Posterior cingulate gyrus (tissue), 11 donors: ENCODE data around the gene CBLB.

Source experiments
- DNase-seq, 10 donors: peaks; one replicate each; pipeline versions ENCODE4 v3.0.0 to v3.0.0-alpha.2; 2020 to 2021; ENCODE audit warnings: mixed read lengths in 3 of 10
- intact Hi-C: fragments of 100-400 bp; cut with DNase I; formaldehyde crosslinking; loops from one replicate; pipeline ENCODE4 v1.15.1; 2023

The CBLB gene

DNA sequence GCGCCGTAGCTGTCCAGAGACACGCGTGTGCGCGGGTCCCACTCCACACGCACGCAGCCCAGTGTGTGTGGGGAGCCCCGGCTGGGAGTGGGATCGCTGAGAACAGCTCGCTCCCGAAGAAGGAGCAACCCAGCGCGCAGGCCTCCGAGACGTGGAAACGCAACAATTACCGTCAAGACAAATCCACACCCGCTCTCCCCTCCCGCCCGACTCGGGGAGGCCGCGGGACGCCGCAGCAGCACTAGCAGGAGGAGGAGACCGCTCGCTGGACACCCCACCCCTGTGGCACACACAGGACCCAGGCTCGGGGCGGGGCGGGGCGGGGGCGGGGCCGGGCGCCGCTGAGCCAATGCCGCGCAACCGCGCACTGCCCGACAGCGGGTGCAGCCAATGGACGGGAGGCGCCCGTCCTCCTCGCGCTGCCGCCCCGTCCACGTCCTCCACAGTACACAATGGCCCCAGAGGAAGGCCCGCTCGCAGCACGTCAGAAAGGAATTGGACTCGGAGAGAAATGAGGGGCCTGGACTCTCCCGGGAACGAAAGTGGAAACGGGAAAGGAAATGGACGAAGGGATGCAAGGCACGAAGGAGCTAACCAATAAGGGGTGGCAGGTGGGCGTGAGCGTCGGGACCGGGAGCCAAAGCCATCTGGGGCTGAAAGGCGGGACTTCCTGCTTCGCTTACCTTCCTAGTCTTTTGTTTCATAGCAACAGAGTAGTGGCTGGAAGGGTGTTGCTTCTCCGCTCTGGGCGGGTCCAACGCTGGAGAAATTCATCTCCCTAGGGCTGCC is at the start of gene CBLB:
TSS of gene CBLB (minus strand) at position 271 of the 789 bp plus-strand sequence. CDS start 1,435 bp downstream, outside the sequence.
- intact Hi-C loops = loop anchor here (5.0 to 10.0 kb wide), 2 partner anchors 184 to 502 kb away; partner anchors contain the start of gene ALCAM

DNA sequence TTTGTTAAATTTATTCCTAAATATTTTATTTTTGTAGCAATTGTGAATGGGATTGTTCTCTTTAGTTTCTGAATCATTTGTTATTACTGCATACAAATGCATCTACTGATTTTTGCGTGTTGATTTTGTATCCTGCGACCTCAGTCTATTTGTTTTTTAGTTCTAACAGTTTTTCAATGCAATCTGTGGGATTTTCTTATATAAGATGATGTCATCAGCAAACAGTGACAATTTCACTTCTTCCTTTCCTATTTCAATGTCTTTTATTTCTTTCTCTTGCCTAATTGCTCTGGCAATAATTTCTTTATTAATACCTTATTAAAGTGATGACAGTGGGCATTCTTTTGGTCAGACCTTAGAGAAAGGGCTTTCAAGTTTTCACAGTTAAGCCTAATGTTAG is 48.0 kb upstream of the CBLB start:
- DNase-seq = no peak
- intact Hi-C loops = no loop called here

More for the DNA sequence above, at the start of gene CBLB:
- DNase-seq = peak; percentile 81 to 99 (median 90)

DNA sequence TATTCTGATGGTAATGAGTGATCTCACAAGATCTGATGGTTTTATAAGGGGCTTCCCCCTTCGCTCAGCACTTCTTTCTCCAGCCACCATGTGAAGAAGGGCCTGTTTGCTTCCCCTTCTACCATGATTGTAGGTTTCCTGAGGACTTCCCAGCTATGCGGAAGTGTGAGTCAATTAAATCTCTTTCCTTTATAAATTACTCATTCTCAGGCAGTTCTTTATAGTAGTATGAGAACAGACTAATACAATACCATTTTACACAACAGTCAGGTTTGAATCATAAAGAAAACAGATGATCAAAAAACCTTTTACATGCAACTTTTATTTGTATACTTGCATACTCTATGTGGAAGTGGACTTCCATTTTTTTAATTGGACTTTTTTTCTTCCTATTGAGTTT is 46.7 kb upstream of the CBLB start:
- no peak for DNase-seq
- intact Hi-C loops = no loop called here

DNA sequence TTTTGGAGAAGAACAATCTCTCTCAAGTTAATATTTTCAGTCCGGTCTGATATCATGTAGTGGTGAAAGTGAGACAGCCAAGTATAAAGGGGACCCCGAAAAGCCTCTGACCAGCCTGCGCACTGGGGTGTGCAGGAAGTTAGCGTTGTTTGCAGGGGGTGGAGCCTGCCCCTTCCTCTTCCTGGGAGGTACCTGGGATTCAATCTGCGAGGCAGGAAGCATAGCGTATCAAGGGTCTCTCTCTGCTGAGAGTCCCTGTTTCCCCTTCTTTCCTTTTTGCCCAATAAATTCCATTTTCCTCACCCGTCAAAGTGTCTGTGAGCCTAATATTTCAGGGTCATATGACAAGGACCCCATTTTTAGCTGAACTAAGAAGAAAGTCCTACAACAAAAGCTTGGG is 44.8 kb upstream of the CBLB start:
- intact Hi-C loops = no loop called here
- peak in 1 of 10 donors; percentile 36 for DNase-seq

DNA sequence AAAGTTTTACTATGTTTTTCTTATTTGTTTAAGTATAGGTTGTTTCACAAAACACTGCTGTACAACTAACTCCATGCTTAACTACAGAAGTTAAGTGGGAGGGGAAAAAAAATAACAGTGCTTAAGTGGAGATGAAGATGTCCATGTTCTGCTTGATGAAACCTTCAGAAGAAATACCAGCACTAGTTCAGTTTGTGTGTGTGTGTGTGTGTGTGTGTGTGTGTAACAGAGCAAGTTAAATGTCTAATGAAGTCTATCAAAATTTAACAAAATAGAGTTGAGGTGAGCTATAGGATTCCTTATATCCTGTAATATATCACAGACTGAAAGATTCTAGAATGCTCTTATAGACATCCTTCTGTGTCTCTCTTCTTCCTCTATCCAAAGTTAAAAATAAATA is 44.1 kb upstream of the CBLB start:
- DNase-seq = no peak
- intact Hi-C loops = no loop called here

DNA sequence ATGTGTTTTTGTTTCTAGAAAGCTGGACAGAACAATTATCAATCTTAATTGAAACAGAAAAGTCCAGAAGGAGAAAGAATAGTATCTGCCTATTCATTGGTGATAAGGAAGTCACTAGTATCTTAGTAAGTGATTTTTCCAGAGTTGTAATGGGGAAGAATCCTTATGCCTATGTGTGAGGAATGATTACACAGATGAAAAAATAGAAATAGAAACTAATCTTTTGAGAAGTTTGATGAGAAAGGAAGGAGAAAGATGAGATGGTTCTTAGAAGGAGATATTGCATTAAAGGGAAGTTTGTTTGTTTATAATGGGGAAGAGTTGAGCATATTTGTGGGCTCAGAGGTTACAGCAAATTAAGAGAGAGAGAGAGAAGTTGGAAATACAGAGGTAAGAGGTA is 42.7 kb upstream of the CBLB start:
- no peak for DNase-seq
- intact Hi-C loops = no loop called here

DNA sequence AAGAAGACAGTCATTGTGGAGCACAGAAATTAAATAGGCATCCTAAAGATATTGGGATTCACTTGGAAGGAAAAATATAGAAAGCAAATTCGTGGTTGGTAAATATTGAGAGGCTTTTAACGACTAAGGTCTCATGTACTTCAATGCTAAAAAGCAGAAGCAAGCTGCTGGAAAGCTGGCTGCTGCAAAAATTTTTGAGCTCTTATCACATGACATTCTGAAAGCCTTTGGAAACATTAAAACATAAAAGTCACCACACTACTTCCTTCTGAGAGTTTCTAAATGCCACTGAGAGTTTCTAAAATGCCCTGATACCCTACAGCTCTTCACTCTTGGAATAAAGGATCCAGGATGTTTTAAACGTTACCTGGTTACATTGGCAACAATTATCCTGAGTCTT is 39.0 kb upstream of the CBLB start:
- no peak for DNase-seq
- intact Hi-C loops = no loop called here

DNA sequence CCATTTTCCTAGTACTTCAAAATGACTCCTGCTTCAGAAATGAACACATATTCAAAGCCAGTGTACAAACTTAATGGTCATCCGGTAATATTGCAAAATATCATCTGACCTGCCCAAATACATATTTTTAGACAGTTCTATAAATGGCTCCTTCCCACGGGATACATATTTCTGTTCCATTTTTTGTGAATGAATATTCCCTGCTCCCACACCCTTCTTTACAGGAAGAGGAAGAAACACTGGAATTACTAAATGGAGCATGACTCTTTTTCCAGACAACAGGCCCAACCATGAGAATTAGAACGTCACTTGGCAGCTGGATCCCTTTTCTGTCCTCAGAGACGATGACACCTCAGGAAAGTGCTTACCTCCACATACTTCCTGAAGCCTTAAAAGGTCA is 38.0 kb upstream of the CBLB start:
- intact Hi-C loops = no loop called here
- DNase-seq = no peak

DNA sequence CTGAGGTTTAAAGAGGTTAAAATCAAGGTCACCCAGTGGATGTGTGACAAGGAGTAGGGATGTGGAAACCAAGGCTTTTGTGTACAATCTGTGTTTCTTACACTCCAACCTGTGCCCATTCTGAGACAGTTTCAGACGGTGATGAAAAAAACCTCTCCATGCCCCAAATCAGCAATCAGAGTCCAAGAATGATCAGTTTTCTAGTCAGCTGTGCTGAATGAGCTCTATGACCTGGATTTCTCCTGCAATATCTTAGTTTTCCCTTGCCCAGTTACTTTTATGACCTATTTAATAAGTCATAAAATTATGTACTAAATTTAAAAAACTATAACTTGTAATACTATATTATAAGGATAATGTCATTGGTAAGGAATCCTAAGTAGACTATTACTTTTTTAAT is 37.5 kb upstream of the CBLB start:
- intact Hi-C loops = no loop called here

DNA sequence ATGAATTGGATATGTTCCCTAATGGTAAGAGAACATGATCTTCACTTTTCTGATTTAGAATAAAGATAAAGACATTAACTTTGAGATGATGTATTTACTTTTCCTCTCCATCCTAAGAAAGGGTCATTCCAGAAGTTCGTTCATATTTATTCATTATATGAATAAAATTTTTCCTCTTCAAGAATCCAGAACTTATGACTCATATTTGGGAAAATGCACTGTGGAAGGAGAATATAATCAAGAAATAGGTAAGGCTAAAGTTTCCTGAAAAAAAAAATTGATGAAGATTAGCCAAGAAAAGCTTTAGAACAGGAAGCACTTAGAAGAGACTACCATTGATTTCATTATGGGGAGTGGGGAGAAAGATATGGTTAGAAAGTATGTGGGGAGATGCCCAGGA is 36.5 kb upstream of the CBLB start:
- intact Hi-C loops = no loop called here
- DNase-seq = no peak

More for the DNA sequence above, 37.5 kb upstream of the CBLB start:
- DNase-seq = no peak

DNA sequence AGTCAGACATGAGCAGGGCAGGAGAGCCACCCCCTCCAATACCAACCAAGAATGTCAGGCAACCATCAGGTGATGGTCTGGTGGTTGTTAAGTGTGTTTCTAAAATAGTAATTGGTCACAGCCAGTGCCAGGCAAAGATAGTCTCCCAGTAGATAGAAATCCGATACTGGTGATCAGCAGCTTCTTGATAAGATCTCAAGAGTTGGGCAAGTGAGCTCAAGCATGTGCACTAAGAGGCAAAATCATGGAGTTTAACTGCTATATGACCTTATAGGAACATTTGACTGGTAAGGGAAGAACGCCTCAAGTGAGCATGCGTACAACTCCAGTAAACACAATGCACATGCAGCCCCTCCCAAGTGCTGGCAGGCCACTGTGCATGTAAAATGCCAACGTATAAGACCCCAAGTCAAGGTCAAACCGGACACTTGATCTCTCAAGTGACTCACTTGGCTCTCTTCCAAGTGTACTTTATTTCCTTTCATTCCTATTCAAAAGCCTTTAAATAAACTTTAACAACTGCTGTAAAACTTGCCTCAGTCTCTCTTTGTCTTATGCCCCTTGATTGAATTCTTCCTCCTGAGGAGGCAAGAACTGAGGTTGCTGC is 36.0 kb upstream of the CBLB start:
- intact Hi-C loops = no loop called here
- no peak for DNase-seq

DNA sequence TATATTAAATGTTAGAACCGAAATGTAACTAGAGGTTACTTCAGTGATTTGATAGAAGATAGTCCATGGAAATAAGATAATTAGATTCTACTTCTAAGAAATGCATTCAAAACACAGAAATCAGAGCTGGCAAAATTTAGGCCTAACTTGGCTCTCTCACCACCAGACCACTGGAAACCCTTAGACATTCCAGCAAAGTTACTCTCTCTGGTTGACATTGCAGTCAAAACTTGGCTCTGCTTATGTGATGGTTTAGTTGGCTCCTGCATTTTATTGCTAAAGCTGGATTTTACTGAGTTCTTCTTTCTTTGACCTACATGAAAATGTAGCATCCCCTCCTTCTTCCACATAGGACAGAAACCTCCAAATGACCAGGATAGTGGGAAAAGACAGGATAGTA is 35.4 kb upstream of the CBLB start:
- DNase-seq = no peak
- intact Hi-C loops = no loop called here

DNA sequence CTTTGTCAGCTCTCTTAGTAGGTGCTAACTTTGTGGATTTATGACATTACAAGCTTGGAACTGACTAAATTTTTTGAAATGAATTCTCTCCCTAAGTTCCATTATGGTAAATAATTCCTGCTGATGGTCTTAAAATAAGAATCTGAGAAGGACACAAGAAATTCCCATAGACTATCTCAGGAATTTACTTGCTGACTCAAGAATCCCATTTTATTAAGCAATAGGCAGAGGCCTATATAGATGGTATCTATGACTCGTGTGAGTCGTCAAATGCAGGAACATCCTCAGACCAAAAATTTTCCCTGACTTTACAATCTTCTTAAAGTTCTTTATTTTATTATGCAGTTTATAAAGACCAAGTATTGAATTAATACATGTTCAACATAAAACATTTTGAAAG is 30.7 kb upstream of the CBLB start:
- DNase-seq = no peak

DNA sequence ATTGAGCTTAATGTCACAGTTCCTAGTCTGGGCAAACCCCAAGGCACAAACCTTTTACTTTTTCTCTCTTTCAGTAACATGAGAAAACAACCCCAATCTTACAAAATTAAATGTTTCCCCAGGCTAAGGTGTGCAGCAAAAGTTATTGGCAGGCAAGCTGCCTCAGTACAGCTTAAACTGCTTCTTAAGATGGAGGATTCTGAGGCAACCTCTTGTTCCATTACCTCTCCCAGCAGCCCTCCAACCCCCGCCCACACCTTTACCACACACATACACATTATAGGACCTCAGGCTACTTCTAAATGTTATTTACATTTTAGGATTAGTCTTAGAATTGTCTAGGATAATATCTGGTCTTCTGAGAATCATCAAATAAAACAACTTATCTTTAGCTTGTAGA is 22.3 kb upstream of the CBLB start:
- intact Hi-C loops = no loop called here
- no peak for DNase-seq

More for the DNA sequence above, 30.7 kb upstream of the CBLB start:
- intact Hi-C loops = no loop called here

DNA sequence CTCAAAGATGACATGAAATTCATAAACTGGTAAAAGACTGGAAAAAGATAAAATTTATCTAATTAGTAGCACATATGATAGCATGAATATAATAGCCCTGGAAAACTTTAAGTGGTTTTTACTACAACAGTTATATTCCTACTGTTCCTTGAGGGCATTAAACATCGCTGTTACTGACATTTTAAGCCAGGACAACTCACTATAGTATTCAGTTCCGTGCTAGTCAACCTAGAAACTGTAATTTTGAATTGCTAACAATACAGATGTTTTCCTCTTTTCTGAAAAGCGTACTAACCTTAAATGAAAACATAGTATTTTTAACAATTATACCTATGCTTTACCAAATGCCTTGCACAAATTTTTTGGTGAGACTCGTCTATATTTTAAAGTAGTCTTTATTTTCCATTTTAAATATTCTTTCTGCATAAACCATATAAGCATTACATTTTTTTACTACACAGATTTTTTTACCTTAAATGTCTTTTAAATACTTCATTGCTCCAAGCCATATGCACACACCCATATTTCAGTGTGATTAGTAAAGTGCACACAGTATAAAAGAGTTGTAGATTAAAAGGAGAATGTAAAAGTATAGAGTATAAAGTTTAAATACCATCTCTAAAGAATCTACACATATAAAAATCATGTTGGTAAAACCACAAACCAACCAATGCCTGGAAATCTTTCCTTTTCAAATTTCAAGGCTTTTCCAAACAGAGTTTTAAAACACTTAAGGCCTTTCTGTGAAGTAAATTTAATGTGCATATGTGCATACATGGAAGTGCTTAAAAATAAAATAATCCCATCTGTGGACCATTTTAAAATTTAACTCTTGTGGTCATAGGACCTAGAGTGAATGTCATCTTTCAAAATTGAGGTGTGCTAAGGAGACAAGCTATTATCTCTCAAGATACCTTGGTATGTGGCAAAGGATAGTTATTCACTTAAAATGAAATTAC is 20.1 kb upstream of the CBLB start:
- intact Hi-C loops = no loop called here
- DNase-seq = no peak

DNA sequence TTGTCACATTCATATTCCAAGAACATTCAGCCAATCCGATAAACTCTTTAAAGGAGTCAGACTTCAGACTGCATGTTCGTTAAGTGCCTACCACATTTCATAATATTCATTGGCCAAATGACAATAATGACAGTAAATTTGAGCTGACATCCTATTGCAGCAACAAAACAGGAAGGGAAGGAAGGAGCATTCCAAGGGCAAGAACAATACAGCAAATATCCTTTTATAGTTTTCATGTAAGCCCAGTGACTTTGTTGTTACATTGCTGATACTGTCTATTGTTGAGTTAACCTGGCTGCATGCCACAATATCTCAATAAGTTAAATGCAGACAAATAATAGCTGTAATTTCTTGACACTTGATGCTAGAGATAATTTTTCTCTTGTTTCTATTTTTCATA is 16.4 kb upstream of the CBLB start:
- DNase-seq = no peak
- intact Hi-C loops = no loop called here

DNA sequence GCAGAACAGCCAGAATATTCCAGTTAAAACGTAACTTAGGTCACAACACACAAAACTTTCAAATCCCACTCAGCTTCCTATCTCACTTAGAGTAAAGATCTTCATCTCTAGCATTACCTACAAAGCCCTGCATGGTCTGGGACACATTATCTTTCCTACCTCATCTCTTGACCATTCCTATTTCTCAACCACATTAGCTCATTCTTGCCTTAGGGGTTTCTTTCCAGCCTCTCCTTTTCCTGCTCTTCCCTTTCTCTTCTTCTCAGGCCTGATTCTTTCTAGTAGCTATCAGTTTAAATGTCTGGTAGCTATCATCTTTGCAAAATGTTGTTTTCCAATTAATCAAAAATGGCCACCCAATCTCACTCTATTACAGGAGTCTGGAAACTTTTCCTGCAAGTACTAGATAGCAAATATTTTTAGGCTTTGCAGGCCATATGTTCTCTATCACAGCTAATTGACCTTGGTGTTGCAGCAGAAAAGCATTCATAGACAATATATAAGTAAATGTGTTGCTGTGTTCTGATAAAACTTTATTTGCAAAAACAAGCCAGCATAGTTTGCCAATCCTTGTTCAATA is 15.1 kb upstream of the CBLB start:
- intact Hi-C loops = no loop called here
- DNase-seq = no peak

DNA sequence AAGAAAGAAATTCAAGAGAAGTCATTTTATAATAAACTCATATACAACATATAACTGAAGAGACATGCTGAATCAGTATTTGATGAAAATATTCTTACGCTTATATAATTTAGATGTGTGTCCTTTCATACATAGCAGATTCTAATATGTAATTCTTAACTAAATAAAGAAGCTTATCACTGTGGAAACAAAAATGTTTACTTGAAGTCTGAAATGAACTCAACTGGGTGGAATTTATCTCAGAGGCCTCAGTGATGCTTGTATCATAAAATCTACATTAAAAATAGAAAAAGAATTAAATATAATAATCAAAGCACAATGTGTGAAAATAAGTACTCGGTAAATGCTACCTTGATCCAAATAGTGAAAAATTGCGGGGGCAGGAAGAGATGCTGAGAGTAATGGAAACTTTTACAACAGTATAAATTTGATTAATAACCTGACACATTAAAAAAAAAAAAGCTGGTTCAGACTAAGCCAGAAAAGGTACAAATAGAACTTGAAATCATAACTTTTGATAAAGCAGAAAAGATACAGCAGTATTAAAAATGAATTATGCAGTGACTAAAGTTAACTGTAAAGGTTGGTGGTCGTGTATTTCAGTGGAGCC is 12.0 kb upstream of the CBLB start:
- no peak for DNase-seq
- intact Hi-C loops = no loop called here

DNA sequence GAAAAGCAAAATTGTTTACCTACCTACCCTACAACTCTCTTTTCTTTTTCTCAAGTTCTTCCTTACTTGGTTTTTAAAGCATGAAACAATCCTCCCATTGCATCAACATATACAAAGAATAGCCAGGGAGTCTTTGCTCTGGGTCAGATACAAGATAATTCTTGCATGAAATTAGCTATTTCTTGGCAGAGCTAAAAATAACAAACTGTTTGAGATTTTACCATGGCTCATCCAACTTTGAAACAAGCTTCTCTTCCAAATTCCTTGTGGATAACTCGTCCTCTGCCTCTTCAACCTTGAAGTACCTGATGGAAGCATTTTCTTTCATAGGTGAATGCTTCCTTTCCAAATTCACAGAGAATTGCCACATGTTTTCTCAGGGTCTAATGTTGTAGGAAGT is 9.2 kb upstream of the CBLB start:
- intact Hi-C loops = no loop called here
- DNase-seq = no peak

DNA sequence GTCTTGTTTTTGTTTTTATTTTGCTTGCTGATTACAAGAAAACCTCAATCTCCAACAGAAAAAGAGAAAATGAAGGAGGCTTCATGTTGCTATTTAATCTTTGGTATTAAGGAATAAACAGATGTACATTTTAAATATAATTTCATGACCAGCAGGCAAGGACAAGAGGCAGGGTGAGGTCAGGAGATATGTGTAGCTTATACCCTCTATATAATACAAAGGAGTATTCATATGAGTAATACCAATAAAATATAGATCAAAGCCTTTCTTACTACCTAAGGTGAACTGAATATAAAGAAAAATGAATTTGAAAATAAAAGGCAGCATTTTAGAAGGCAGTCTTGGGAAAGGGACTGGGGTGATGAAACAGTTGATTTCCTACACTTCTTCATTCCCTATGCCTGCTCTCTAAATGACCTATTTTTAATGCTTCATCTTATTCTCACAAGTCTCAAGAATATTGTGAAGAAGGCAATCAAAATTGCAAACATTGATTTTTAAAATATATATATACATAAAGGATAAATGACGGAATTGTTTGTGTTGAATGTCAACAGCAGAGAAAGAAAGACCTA is 8.6 kb upstream of the CBLB start:
- intact Hi-C loops = no loop called here
- no peak for DNase-seq
